Activated T-helper 1 cell treated with Interleukin-2 at 50 U/mL for 16 hours (primary cell): Measurements from ENCODE around the gene FAM25G.
"Not testable (repeated sequence)": the region's sequence is repeated elsewhere in the genome, so short reads cannot be mapped to it uniquely, and the experiment has no call there.

Source experiments
- DNase-seq: peaks from one replicate; pipeline ENCODE4 v3.0.0-alpha.2; 2020; ENCODE audit warnings: low read depth

Gene FAM25G

DNA sequence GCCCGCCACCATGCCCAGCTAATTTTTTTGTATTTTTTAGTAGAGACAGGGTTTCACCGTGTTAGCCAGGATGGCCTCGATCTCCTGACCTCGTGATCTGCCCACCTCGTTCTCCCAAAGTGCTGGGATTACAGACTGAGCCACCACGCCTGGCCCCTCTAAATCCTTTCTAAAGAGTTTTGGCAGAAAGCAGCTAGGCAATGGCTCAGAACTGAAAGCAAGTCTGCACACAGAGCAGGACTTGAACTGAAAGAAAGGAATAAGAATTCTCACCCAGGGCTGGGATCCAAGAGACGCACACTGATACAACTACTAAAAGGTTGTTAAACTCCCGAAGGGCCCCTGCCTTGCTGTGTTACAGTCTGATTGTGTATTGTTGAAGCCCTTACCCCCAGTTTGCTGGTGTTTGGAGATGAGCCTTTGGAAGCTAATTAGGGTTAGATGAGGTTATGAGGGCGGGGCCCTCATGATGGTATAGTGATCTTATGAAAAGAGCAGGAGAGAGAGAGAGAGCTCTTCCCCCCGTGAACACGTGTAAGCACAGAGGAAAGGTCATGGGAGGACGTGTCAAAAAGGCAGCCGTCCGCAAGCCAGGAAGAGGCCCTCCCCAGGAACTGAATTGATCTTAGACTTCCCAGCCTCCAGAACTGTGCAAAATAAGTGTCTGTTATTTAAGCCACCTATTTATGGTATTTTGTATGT is 26.1 kb downstream of the FAM25G start:
- DNase-seq, result not testable (repeated sequence)

DNA sequence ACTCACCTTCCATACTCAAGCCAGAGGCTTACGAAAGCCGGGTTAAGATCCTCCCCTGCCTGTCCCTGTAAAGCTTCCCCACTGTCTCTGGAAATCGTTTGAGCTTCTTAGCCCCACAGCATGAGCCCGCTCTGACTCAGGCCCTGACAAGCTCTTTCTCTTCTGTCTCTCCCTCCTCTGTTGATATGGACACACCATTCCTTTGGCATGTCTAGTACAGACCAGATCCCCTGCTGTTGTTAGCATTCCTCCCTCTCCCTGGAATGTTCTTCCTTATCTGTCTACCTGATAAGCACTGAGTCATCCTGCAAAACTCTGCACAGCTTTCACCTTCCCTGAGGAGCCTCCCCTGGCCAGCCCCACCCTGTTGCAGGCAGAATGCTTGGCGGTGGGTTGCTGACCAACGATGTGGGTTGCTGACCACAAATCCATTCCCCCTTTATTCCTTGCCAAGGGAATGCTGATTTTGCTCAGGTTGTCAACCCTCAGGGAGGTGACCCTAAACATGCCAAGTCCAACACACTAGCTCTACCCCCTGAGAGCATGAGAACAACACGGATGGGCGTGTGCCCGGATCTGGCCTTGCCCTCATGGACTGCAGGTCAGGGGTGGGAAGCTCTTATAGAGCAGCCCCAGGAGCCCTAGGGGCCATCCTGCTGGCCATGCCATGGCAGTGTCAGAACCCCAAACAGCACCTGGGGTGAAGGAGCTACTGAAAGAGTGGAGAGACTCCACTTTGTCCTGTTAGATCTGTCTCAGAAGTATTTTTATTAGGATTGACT is 28.7 kb downstream of the FAM25G start:
- not testable (repeated sequence) for DNase-seq

DNA sequence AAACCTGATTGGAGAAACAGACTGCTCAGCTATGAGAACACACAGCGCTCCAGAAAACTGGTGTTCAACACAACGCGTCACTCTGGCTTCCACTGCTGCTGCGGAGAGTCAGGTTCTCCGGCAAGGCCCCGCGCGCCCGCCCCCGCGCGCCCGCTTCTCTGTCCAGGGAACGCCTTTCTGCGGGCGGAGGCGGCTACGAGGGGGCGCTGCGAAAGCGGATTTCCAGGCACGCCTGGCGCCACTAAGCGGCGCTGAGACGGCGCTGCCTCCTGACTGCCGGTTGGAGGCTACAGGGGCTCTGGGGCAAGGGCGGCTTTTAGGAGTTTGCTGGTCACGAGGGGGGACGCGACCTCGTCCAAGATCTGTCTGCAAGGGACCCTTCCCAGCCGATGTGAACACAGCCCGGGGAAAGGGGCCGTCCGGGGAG is 30.2 kb downstream of the FAM25G start:
- not testable (repeated sequence) for DNase-seq

DNA sequence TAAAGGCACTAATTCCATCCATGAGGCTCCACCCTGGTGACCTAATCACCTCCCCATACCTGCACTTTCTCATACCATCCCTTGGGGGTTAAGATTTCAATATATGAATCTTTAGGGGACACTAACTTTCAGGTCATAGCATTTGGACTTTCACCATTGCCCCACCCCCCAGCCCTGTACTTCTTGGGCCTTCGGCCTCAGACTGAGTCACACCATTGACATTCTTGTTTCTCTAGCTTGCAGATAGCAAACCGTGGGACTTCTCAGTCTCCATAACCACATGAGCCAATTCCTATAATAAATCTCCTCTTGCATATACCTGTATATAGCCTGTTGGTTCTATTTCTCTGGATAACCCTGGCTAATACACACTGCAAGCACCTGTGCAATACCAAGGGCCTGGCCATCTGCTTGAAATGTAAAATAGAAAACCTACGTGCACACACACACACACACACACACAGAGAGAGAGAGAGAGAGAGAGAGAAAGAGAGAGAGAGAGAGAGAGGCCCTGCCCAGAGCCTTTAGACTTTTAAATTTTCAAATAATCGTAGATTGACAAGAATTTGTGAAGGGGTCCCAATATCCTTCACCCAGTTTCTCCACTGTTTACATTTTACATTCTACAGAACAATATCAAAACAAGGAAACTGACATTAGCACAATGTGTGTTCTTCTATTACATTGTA is 32.9 kb downstream of the FAM25G start:
- DNase-seq, result no peak

DNA sequence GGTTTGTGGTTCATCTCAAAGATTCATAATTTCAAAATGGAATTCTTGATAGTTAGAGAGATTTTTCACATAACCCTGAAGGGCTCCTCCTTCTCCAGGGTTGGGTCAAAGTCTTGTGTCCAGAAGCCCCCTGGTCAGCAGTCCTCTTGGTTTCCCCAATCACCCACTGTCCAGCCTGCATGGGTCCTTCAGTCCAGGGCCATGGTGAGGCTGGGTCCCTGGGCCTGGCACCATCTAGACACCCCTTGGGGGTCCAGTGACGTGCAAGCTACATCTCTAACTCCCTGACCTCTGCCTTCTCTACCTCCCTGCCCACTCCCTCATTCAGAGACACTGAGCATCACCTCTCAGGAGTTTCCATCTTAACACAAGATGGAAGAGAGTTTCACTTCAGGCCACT is 33.7 kb downstream of the FAM25G start:
- DNase-seq, result no peak

DNA sequence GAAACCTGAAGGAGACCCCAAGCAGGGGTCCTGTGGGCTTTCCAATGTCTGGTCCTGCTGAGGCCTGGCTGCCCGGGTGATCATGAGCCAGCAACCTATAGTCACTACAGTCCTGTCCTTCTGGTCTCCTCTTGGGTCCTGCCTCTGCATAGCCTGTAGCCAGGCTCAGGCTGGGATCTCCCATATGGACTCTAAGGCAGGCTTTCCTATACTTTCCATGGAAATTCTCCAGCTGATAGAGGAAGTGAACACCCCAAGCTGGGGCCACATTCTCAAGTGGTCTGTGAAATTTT is 34.0 kb downstream of the FAM25G start:
- DNase-seq, result no peak

DNA sequence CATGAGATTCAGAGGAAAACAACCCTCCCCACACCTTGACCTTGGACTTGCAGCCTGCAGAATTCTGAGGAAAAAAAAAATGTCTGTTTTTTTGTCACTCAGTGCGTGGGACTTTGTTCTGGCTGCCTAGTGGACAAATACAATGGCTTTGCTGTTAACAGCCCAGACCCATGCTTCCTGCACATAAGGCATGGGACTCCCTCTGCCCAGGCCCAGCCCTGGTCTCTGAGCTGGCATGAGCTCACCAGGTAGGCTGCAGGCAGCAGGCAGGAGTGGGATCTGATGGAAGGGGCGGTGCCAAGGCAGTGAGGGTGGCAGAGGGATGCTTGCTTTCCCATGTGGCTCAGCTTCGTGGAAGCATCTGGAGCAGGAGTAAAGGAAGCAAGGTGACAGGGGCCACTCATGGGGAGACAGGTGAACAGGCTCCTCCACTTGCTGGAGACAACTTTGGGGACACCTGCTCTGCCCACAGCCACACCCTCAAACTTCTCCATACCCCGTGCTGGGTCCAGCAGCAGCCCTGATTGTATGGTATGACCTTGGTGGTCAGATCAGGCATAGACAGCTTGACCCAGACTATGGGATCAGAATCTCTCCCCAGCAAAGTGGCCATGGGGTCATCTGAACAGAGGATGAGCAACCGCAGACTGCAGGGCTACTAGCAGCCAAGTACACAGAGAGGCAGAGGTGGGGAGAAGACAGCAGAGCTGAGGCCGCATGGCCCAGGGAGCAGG is 34.5 kb downstream of the FAM25G start:
- DNase-seq, result no peak

DNA sequence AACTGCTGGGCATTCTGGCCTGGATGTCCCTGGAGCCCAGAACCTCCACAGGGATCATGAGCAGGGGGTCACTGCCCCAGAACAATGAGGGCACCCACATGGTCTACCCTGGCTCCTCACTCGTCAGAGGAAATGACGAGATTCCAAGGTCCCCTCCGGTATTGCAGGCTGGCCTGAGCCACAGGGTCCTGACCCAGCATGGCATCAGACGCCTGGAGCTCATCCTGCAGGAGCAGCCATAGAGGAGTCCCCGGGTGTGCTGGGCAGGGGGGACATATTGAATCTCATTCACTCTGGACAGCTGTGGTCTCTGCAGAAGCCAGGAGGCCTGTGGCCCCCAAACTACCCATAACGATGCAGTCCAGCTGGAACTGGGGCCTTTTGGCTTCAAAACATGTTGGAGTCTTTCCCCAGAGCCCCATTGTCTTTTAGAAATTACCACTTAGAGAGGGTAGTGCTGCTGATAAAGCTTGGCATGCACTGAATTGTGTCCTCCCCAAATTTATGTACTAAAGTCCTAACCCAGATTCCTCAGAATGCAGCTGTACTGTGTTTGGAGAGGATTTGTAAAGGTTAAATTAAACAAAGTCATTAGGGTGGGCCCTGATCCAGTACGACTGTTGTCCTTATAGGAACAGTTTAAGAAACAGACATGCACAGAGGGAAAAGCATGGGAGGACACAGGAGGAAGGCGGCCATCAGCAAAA is 35.3 kb downstream of the FAM25G start:
- no peak for DNase-seq

DNA sequence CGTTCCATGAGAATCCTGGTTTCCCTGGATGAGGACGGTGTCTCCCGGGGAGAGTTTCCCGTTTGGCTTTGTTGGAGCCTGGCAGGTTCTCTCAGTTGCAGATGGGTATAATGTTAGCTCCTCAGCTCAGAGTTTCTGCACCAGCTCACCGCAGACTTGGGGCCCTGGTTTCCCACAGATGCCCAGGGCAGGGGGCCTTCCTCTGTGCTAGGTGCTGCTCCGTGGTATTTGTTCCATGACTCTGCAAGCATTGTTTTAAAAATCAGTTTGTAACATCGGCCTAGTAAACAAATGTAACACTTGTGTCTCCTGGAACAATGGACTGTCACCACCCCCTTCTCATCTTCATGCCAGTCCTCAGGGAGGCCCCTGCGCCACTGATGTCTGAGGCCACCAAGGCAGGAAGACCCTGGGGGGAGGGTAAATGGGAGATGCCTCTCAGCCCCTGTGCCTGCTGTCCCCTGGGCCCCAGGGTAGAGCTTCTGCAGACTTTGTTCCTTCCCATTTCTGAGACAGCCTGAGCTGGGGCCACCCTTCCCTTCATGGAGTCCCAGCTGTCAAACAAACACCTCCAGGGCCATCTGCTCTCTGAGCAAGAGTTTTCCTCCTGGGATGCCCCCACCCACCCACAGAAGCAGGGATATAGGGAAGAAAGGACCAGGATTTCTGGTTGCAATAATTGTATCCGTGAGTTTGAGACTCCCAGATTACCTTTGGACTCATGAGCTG is 36.0 kb downstream of the FAM25G start:
- not testable (repeated sequence) for DNase-seq

DNA sequence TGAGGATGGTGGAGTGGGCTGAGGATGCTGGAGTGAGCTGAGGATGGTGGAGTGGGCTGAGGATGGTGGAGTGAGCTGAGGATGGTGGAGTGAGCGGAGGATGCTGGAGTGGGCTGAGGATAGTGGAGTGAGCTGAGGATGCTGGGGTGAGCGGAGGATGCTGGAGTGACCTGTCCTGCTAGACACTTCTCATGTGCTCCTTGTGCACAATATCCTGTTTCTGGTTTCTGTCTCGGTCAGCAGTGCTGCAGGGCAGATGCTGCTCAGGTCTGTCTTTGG is 36.8 kb downstream of the FAM25G start:
- no peak for DNase-seq

DNA sequence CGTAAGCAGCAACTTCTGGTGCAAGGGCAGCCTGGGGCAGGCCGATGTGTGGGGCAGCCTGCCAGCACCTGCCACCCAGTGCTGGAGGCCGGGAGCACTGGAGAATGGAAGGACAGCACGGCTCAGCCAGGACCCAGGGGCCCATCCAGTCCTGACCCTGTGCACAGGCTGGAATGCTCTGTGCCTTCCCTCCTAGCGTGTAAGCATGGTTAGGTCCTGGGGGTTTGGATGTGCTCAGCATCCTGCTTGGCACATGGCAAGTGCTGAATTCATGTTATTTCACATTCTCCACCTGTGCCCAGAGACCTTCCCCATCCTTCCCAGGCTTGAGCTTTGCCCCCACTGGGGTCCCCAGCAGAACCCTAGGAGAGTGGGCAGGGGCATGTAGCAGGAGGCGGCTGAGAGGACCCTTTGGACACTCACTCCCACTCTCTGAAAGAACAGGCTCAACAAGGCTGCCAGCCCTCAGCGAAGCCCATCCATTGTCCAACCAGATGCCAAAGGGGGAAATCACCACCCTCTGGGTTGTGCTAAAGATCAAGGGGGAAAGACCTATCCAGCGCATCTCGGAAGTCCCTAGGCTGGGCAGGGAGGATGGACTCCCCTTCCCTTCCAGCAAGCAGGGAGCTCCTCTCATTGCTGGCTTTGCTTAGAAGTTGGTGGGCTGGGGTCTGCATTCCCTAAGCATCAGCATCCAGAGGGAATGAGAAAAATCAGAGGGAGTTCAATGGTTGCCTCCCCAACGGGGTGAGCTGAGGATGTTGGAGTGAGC is 37.3 kb downstream of the FAM25G start:
- DNase-seq, result no peak

DNA sequence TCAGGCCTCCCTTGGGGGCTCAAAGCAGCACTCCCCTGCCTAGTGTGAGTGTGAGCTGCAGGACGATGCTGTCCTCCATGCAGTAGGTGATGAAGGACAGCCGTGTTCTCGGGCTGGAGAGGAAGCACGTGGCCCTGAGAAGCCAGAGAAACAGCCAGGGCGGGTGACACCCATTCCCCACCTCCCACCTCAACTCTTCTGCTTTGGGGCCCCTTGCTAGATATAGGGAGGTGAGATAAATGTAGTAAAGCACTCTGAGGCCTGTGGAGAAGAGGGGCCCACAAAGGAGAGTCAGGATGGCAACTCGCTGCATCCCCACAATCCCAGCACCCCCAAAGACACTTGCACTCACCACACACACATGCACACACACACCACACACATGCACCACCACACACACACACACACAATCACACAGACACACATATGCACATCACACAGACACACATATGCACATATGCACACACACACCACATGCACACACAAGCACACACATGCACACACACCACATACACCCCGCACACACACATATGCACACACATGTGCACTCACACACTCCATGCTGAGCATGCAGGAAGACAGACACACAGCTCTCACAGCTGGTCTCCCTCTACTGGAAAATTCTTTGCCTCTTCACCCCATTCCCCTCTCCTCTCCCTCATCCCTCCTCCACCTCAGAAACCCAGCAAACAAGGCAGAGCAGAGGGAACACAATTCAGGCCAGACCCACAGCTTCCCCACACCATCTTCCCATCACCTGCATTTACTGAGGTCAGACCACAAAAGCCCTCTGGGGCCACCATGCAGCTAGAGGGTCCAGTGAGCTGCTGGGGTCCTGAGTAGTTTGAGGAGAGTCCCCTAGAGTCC is 38.1 kb downstream of the FAM25G start:
- DNase-seq, result no peak

DNA sequence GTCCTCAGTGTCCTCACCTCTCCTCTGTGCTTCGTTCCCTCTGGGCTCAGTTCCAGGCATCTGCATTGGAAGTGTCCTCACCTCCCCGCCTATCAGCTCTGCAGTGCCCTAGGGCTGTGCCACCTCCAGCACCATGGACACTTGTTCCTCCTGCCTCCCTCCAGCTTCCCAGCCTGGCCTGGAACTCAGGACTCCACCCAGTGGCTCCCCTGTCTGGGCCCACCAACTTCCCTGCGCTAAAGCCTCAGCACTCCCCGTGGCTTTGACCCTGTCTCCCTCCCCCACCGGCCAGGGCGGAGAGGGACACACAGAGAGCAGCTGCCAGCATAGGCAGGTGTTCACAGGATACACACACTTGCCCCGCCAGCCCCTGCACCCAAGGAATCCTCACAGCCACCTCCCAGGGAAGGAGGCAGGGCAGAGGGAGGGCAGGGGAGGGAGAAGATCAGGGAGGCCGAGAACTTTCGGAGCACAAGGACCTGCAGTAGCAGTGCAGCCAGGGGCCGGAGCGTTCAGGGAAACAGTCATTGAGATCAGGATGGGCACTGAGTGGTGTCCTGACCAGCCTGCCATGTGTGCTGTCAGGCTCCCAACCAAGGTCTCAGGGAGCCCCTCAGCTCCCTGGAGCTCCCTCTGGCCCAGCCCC is 38.9 kb downstream of the FAM25G start:
- no peak for DNase-seq

DNA sequence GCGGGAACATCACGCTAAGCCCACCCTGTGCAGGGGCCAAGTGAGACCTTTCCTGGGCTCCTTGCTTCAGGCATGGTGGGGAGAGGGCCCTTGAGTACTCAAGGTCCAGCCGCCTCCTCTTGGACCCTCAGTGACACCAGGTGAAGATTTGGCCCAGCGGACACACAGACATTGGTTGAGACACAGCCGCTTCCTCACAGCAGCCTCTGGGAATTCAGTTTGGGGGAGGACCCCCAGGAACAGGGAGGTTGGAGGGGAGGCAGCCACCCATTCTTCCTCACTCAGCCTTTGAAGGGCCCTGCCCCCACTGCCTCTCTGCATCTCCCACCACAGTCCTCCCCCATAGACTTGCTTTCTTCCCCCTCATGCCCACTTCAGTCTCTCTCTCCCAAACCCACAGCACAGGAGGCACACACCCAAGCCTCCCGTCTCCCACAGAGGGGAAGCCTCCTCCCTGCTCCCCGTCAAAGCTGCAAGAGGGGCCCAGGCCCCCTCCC is 39.5 kb downstream of the FAM25G start:
- no peak for DNase-seq

DNA sequence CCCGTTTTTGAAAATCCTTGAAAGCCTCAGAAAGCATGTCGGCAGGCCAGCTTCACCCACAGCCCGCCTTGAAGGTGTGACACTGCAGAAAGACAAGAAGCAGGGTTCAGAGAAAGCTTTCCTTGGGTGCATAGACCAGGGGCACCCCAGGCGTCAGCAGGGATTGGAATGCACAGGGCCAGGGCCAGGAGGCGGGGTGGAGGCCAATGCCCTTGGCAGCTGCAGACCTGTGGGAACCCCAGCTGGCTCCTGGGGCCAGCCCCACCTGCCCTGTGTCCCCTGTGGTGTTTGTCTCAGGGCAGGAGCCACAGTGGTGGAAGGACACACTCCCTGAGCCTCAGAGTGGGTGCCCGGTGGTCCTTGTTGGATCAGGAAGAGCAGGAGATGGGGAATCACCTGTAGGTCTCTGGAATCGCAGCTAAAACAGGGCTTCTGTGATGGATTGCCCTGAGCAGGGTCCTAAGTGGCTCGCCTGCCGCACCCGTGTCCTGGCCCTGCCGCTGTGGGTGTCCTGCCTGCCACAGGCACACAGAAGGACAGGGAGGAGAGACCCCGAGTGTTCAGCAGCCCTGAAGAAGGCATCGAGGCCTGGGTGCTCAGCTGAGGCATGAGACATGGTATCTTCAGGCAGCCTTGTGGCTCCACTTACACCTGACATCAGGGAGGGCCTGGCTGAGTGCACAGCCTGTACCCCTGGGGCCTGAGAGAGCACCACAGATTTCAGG is 40.1 kb downstream of the FAM25G start:
- DNase-seq, result no peak

DNA sequence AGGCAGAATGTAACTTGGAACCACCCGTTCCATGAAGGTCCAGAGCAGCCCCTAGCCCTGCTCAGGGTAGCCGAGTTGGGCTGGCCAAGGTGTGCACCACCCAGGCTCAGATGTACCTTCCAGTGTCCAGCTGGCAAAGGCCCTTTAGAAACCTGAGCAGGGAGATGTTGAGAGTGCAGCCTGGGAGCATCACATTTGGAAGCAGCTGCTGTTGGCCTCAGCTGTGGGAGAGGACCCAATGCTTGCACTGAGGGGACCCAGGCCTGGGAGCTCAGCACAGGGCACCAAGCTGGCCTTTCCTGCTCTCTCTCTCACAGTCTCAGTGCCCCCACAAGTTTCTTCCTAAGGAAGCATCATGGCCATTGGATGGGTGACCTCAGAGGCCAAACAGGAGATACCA is 41.1 kb downstream of the FAM25G start:
- no peak for DNase-seq

DNA sequence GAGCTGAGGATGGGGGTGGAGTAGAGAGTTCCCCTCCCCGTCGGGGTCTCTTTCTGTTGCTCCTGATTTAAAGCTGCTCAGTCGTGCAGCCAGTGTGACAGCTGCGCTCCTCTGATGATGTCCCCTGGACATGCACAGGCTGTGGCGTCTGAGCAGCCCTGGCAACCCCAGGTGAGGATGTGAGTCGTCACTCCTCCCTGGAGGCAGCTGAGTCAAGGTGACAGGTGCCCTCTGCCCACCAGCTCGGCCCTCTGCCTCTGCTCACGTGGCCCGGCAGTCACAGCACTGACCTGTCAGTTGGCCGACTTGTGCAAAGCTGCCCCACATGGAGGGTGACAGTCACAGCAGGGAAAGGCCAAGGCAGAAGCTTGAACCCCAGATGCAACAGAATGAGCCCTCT is 41.5 kb downstream of the FAM25G start:
- no peak for DNase-seq
